ENCODE measurements around the gene MSANTD4. TPM values are rescaled to one million over a fixed set of nuclear protein-coding genes. Genes with fewer than 3 reads are reported as not detected.
"Not testable (repeated sequence)": the region's sequence is repeated elsewhere in the genome, so short reads cannot be mapped to it uniquely, and the experiment has no call there.

The MSANTD4 gene
- total RNA-seq, 4 donors from 2014 or later = 31.3 to 39.6 (median 34.9) TPM

DNA sequence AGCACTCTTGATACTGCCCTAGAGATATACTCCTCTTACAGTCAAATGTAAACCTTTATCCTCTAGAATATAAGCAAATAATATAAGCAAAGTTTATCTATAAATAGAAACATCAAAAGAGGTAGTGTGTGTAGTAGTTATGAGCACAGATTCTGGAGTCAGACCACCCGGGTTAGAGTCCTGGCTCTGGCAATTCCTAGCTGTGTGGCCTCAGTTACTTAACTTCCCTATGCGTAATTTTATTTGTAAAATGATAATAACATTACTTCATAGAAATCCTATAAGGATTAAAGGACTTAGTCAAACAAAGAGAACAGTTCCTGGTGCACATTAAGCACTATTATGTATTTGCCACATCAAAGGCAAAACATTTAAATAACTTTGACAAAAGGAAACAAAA lies 7.0 kb downstream of the MSANTD4 start:
- TF ChIP-seq, protein P1, sequence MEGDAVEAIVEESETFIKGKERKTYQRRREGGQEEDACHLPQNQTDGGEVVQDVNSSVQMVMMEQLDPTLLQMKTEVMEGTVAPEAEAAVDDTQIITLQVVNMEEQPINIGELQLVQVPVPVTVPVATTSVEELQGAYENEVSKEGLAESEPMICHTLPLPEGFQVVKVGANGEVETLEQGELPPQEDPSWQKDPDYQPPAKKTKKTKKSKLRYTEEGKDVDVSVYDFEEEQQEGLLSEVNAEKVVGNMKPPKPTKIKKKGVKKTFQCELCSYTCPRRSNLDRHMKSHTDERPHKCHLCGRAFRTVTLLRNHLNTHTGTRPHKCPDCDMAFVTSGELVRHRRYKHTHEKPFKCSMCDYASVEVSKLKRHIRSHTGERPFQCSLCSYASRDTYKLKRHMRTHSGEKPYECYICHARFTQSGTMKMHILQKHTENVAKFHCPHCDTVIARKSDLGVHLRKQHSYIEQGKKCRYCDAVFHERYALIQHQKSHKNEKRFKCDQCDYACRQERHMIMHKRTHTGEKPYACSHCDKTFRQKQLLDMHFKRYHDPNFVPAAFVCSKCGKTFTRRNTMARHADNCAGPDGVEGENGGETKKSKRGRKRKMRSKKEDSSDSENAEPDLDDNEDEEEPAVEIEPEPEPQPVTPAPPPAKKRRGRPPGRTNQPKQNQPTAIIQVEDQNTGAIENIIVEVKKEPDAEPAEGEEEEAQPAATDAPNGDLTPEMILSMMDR (IDR thresholded peaks at IDR 0.05 in 4 of 5, conservative IDR thresholded peaks at IDR 0.05 in 1 of 5) = no peak
- TF ChIP-seq POLR2A (IDR thresholded peaks at IDR 0.05) = no peak
- Histone ChIP-seq H3K27me3 (no peaks in the 10 kb centered on the region), H3K4me3 (no peak overlapping the region), H3K27ac (no peak overlapping the region), H3K36me3 (peaks cover 0 to 7% of the 10 kb centered on the region in 2 donors), H3K4me1 (peaks cover 17 to 31% of the 10 kb centered on the region in 2 donors), H3K9me3 (no peaks in the 10 kb centered on the region)
- ATAC-seq = no peak
- intact Hi-C loops (cut with DNase I; ENCODE audit: low total_unique reads) = no loop called here
- DNase-seq = no peak
- in situ Hi-C loops (cut with MboI; ENCODE audit: low sequenced_read_pairs in 4 of 4) = no loop called here

DNA sequence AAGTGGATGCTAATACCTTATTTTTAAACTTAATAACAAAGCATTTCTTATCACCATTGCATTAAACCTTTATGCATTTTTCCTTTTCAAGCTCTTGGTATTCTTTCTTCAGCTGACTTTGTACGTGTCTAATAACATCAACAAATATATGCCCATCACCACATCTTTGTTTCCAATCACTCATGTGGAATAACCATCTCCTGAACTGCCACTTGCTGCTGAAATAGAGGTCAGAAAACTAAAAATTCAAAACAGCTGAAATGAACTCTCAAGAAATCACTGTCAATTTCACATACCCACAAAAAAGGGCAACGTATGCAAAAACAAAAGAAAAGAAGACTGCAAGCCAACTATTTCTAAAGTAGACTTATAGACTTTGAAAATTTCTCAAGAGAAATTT lies 7.4 kb downstream of the MSANTD4 start:
- no peak overlapping the region for H3K4me3 ChIP-seq
- H3K9me3 ChIP-seq = no peaks in the 10 kb centered on the region
- no peak for TF ChIP-seq POLR2A (IDR thresholded peaks at IDR 0.05)
- TF ChIP-seq, protein P1 (IDR thresholded peaks at IDR 0.05 in 4 of 5, conservative IDR thresholded peaks at IDR 0.05 in 1 of 5) = no peak
- H3K4me1 ChIP-seq = peaks cover 14 to 27% of the 10 kb centered on the region in 2 donors
- DNase-seq (no peak), ATAC-seq (no peak)
- H3K36me3 ChIP-seq = peaks cover 0 to 12% of the 10 kb centered on the region in 2 donors
- no peak overlapping the region for H3K27ac ChIP-seq
- H3K27me3 ChIP-seq = no peaks in the 10 kb centered on the region
- in situ Hi-C loops (cut with MboI; ENCODE audit: low sequenced_read_pairs in 4 of 4) = no loop called here
- intact Hi-C loops (cut with DNase I; ENCODE audit: low total_unique reads) = no loop called here

DNA sequence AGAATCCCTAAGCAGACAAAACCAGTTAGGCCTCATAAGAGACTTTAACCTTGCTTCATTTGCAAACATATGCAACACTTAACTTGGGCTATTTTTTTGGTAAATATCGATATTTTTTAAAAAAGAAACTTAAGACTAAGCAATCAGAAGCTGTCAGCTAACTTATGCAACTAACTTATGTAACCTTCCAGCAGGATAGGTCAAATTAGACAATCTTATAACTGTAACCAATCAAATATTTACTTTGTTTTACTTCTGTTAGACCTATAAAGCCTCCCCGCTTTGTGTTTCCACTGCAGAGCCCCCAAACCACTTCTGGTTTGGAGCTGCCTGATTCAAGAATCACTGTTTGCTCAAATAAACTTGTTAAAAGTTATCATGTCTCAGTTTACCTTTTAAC lies 8.0 kb downstream of the MSANTD4 start:
- H3K9me3 ChIP-seq = no peaks in the 10 kb centered on the region
- TF ChIP-seq, protein P1 (IDR thresholded peaks at IDR 0.05 in 4 of 5, conservative IDR thresholded peaks at IDR 0.05 in 1 of 5) = no peak
- TF ChIP-seq POLR2A (IDR thresholded peaks at IDR 0.05) = no peak
- in situ Hi-C loops (cut with MboI; ENCODE audit: low sequenced_read_pairs in 4 of 4) = no loop called here
- H3K27ac ChIP-seq = no peak overlapping the region
- H3K27me3 ChIP-seq = no peaks in the 10 kb centered on the region
- peaks cover 0 to 17% of the 10 kb centered on the region in 2 donors for H3K36me3 ChIP-seq
- H3K4me3 ChIP-seq = no peak overlapping the region
- DNase-seq (no peak), ATAC-seq (no peak)
- peaks cover 14 to 23% of the 10 kb centered on the region in 2 donors for H3K4me1 ChIP-seq
- intact Hi-C loops (cut with DNase I; ENCODE audit: low total_unique reads) = no loop called here

DNA sequence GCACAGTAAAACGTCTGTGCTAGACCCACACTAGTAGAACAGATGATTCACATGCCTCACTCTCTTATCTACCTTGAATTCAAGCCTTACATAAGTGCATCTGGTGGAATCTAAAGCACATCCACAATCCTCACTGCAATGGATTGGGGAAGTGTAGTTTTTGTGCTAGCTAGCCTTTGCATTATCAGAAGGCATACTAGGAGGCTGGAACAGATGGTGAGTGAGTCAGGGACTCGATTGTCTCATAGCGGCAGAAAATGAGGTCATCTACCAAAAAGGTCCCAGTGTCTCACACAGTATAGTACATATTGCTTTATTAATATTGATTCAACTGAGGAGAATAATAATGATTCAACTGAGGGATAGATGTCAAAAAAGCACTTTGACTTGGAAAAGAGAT lies 9.3 kb downstream of the MSANTD4 start:
- DNase-seq (peak; percentile 2 to 32), ATAC-seq (peak; percentile 96 to 99)
- intact Hi-C loops (cut with DNase I; ENCODE audit: low total_unique reads) (loop anchor here (1.0 kb wide), 1 partner anchor 10 kb away; the partner anchor contains the start of gene MSANTD4), in situ Hi-C loops (cut with MboI; ENCODE audit: low sequenced_read_pairs in 4 of 4) (no loop called here)
- no peak overlapping the region for H3K4me3 ChIP-seq
- TF ChIP-seq, protein P1 (IDR thresholded peaks at IDR 0.05 in 4 of 5, conservative IDR thresholded peaks at IDR 0.05 in 1 of 5) = no peak
- no peak for TF ChIP-seq POLR2A (IDR thresholded peaks at IDR 0.05)
- no peaks in the 10 kb centered on the region for H3K9me3 ChIP-seq
- peaks cover 0 to 29% of the 10 kb centered on the region in 2 donors for H3K36me3 ChIP-seq
- H3K4me1 ChIP-seq = peaks cover 12 to 17% of the 10 kb centered on the region in 2 donors
- H3K27me3 ChIP-seq = no peaks in the 10 kb centered on the region
- H3K27ac ChIP-seq = peak overlapping the region; percentile 17 to 66 (median 24)

DNA sequence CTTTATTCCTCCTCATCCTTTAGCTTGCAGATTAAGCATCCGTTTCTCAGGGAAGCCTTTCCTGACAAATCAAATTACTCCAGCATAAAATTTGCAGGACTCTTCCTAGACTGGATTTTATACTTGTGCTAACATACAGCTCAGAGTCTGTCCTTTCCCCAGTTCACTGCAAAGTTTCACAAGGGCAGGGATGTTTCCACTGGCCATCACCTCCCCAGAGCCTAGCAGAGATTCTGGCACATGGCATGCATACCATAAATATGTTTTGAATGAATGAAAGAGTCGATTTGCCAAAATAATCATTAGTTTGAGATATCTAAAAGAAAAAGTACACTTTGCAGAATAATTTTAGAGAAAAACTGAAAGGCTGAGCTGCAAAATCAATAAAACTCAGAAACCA lies 10.6 kb downstream of the MSANTD4 start:
- DNase-seq (no peak), ATAC-seq (no peak)
- H3K4me3 ChIP-seq = no peak overlapping the region
- TF ChIP-seq, protein P1 (IDR thresholded peaks at IDR 0.05 in 4 of 5, conservative IDR thresholded peaks at IDR 0.05 in 1 of 5) = no peak
- TF ChIP-seq POLR2A (IDR thresholded peaks at IDR 0.05) = no peak
- H3K27ac ChIP-seq = no peak overlapping the region
- H3K9me3 ChIP-seq = no peaks in the 10 kb centered on the region
- H3K27me3 ChIP-seq = no peaks in the 10 kb centered on the region
- in situ Hi-C loops (cut with MboI; ENCODE audit: low sequenced_read_pairs in 4 of 4) (no loop called here), intact Hi-C loops (cut with DNase I; ENCODE audit: low total_unique reads) (no loop called here)
- H3K36me3 ChIP-seq = peaks cover 0 to 42% of the 10 kb centered on the region in 2 donors
- H3K4me1 ChIP-seq = peaks cover 9 to 12% of the 10 kb centered on the region in 2 donors

DNA sequence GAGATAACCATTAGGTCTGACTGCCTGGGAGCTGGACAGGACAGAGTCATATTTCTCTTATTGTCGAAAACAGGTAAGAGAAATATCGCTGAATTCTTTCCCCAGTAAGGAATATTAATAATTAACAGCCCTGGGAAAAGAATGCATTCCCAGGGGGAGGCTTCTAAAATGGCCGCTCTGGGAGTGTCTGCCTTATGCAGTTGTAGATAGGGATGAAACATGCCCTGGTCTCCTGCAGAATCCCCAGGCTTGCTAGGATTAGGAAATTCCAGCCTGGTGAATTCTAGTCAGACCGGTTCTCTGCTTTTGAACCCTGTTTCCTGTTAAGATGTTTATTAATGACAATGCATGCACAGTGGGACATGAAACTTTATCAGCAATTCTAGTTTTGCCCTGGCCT lies 18.9 kb downstream of the MSANTD4 start:
- ATAC-seq; intact Hi-C loops (cut with DNase I; ENCODE audit: low total_unique reads): not testable (repeated sequence)
- peaks cover 0 to 52% of the 10 kb centered on the region in 2 donors for H3K36me3 ChIP-seq

More for the DNA sequence above, 18.9 kb downstream of the MSANTD4 start:
- in situ Hi-C loops (cut with MboI; ENCODE audit: low sequenced_read_pairs in 4 of 4); H3K4me1 ChIP-seq; H3K27me3 ChIP-seq; DNase-seq; H3K27ac ChIP-seq; H3K4me3 ChIP-seq; H3K9me3 ChIP-seq: not testable (repeated sequence)
